Stimulated activated CD8-positive, alpha-beta memory T cell treated with anti-CD3 and anti-CD28 coated beads, Interleukin-4, amount 100 ng/mL, for 1 hour (primary cell): ENCODE measurements around the gene CDRT15L2.
"Not testable (repeated sequence)": the region's sequence is repeated elsewhere in the genome, so short reads cannot be mapped to it uniquely, and the experiment has no call there.

Experiments
- DNase-seq, 2 donors: peaks; one replicate each; pipeline ENCODE4 v3.0.0-alpha.2; 2020; ENCODE audit warnings: low read depth in 2 of 2, low spot score in 1 of 2

Gene CDRT15L2

GRCh38 chr17:20573216-20573615, 6.3 kb upstream of the CDRT15L2 start:
- not testable (repeated sequence) for DNase-seq

DNA sequence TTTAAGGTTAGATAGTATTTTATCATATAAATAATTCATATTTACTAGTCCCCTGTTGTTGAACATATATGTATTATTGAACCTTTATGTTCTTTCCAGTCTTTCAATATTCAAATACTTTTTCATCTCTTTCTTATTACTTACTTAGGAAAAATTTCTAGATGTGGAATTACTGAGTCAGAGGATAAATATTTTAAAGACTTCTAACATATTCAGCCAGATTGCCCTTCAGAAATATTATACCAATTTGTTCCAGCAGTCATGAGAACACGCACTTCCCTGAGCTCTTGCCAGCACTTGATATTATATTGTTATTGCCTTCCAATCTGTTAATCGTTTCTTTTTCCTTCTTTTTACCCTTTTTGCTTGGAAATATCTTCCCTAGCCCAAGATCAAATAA, 4.5 kb upstream of the CDRT15L2 start:
- DNase-seq = not testable (repeated sequence)

DNA sequence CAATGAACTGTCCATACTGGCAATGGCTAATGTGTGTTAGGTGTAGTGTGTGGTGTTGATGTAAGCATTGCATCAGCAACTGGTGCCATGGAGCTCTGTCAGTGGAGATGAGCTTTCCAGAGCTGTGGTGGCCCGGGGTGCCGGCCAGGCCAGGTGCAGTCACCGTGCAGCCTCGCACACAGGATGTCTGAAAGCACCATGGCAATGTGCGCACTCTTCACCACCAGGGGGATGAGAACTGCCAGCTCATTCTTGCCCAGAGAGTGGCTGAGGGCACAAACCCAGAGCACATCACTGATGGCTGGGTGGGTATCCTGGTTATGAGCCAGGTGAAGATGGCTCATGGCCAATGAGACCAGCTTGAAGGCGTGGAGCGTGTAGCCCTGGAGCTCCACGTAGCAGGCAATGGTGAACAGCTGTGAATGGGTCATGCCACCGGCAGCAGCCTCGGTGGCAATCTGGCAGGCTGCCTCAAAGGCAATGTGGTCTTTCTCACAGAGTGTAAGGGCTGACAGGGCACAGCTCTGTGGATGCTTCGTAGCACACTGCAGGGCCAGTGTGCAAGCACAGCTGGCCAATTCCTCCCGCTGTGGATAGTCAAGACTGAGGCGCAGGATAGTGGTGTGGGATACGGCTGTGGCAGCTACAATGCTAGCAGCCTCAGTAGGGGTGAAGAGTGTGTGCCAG, 4.5 kb downstream of the CDRT15L2 start:
- not testable (repeated sequence) for DNase-seq

- not testable (repeated sequence) for DNase-seq
Observed at GRCh38 chr17:20588744-20589453, 9.4 kb downstream of the CDRT15L2 start.

DNA sequence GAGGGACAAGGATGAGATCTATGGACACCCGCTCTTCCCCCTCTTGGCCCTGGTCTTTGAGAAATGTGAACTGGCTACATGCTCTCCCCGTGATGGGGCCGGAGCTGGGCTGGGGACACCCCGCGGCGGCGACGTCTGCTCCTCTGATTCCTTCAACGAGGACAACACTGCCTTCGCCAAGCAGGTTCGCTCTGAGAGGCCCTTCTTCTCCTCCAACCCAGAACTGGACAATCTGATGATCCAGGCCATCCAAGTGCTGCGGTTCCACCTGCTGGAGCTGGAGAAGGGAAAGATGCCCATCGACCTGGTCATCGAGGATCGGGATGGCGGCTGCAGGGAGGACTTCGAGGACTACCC, 9.9 kb downstream of the CDRT15L2 start:
- DNase-seq = not testable (repeated sequence)

DNA sequence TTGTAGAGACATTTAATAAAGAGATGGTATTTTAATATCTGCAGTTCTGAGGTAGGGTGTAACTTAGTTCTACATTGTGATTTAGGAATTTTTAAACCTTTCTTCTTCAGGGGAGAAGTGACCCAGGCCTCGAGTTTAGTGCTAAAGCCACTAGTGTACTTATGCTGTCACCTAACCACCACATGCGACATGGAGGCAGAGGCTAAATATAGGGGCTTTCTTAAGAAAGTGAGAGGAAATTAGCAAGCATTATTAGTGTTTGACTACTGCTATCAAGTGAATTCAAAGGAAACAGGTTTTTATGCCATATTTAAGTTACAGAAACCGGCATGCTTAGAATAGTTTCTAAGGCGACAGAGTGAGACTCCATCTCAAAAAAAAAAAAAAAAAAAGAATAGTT, 11.5 kb downstream of the CDRT15L2 start:
- not testable (repeated sequence) for DNase-seq

GRCh38 chr17:20605568-20605967, 26.0 kb downstream of the CDRT15L2 start:
- DNase-seq = not testable (repeated sequence)

- DNase-seq = not testable (repeated sequence)
Observed at GRCh38 chr17:20609490-20609889, 30.0 kb downstream of the CDRT15L2 start.

DNA sequence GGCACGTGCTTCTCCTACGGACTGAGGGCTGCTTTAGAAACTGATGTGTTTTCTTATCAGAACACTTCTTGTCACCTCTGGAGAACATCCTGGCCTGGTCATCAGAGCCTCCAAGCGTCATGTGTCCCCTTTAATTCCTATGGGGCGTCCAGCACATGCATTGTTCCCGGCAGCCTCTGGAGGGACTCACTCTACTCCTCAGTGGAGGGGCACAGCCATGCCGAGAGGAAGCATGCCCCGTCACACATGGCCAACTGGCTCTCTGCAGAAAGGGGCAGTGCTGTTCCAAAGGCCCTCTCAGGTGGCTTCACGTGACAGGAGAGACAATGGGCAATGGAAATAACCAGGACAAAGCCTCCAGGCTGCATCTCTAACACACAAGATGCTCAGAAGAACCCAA, 31.8 kb downstream of the CDRT15L2 start:
- no peak for DNase-seq

DNA sequence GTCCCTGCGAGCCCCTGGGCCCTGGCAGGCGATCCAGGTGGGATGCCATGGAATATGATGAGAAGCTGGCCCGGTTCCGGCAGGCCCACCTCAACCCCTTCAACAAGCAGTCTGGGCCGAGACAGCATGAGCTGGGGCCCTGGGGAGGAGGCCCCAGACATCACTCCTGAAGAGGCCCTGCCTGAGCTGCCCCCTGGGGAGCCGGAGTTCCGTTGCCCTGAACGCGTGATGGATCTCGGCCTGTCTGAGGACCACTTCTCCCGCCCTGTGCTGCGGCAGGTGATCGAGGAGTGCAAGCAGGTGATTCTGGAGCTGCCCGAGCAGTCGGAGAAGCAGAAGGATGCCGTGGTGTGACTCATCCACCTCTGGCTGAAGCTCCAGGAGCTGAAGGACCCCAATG, 33.1 kb downstream of the CDRT15L2 start:
- DNase-seq = no peak

GRCh38 chr17:20613248-20613647, 33.7 kb downstream of the CDRT15L2 start:
- DNase-seq = no peak

GRCh38 chr17:20613905-20614304, 34.4 kb downstream of the CDRT15L2 start:
- no peak for DNase-seq

- not testable (repeated sequence) for DNase-seq
Observed at GRCh38 chr17:20615461-20615860, 35.9 kb downstream of the CDRT15L2 start.
